ENCODE results near the gene CAPZA1.

- TF ChIP-seq CTCF (IDR thresholded peaks at IDR 0.05; ENCODE audit: poor library complexity) (no peak), EZH2phosphoT487 (IDR thresholded peaks at IDR 0.05; ENCODE audit: low read depth, severe bottlenecking, unreplicated experiment) (no peak)
Measured at GRCh38 chr1:112695276-112695675, 75.6 kb downstream of the CAPZA1 start.

Data from hepatocyte (in vitro differentiated cells).